Urothelium cell line (cell line): Measurements from ENCODE around the gene GPR42.
"Not testable (repeated sequence)": the region's sequence is repeated elsewhere in the genome, so short reads cannot be mapped to it uniquely, and the experiment has no call there.

Experiments used
- DNase-seq: peaks from one replicate; pipeline ENCODE4 v3.0.0; 2011; ENCODE audit warnings: low spot score, mixed read lengths
- FAIRE-seq: peaks from 2 replicates; lab custom pipeline; 2011; peaks lifted over from hg19 to GRCh38; lab: Jason Lieb, UNC

The GPR42 gene

DNA sequence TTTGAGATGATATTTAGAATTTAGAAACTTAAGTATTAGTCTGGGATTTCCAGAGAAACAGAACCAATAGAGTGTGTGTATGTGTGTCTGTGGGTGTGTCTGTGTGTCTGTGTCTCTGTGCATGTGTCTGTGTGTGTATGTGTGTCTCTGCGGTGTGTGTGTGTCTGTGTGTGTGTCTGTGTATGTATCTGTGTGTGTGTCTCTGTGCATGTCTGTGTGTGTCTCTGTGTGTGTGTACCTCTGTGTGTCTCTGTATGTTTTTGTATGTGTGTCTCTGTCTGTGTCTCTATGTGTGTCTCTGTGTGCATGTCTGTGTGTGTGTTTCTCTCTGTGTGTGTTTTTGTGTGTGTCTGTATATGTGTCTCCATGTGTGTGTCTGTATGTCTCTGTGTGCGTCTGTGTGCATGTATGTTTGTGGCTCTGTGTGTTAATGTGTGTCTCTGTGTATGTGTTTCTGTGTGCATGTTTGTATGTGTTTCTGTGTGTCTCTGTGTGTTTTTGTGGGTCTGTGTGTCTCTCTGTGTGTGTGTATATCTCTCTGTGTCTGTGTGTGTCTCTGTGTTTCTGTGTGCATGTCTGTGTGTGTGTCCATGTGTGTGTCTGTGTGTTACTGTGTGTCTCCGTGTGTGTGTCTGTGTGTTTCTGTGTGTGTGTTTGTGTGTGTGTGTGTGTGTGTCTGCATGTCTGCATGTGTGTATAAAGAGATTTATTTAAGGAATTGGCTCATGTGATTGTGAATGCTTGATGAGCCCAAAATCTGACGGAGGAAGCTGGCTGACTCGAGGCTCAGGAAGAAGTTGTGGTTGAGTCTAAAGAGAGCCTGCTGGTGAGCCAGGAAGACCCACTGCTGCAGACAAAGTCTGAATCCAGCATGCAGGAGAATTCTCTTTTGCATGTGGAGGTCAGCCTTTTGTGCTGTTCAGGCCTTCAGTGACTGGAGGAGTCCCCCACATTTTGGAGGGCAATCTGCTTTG lies 22.2 kb downstream of the GPR42 start:
- FAIRE-seq = peak; percentile 27
- DNase-seq = no peak

DNA sequence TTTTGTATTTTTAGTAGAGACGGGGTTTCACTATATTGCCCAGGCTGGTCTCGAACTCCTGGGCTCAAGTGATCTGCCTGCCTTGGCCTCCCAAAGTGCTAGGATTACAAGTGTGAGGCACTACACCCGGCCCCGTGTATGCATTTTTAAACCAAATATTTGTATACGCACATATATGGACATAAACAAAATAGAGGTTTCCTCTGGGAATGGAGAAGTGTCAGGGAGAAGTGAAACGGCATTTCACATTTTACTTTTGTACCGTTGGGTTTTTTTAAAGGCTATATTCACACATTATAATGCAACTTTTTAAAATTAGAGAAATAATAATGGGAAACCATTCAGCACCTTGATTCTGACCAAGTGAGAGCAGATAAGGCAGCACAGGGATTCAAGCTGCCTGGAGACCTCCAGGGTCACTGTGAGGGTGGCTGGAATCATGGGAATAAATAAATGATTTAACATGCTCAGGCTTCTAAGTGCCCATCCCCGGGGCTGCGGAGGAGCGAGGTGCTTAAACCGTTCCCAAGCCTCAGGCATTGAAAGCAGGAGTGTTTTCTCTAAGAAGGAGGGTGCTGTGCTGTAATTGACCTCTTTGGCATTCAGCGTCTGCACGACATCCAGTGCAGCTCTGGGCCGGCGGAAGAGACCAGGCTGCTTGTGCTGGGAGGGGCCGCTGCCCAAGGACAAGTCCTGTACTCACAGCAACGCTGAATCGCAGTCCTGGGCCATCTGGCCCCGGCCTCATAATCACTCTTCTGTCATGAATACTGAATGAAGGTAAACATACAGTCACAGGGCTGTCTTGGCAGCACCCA lies 24.7 kb downstream of the GPR42 start:
- no peak for DNase-seq
- no peak for FAIRE-seq

DNA sequence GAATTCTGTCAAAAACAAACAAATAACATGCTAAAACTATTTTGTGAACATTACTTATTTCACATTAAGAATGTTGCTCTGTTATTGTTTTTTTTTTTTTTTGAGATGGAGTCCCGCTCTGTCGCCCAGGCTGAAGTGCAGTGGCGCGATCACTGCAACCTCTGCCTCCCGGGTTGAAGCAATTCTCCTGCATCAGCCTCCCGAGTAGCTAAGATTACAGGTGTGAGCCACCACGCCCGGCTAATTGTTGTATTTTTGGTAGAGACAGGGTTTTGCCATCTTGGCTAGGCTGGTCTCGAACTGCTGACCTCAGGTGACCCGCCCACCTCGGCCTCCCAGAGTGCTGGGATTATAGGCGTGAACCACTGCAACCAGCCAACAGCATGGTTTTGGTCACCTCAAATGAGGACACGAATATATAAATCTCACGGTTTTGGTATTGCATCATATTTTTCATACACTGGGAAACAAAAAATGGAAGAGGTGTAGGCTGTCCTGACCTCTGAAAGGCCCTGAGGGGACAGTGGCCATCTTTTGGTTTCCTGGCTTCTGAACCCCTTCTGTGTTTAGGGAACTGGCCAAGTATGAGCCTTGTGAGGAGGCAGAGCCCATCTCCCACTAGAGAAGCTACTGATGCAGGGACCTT lies 25.5 kb downstream of the GPR42 start:
- FAIRE-seq = no peak
- no peak for DNase-seq

DNA sequence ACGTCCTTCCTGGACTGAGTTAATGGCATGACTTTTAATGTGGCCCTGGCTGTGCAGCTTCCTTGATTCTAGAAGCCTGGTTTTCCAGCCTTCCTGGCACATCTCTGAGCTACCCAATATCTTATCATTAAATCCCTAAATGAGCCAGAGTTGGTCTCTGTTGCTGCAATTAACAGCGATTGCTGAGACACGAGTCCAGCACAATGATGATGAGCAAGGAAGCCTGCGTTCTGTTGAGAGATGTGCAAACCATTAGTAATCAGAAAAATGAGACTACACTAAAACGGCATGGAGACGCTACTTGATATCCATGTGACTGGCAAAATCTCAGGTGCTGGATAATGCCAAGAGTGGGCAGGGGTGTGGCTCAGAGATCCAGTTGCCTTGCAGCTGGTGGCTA lies 26.2 kb downstream of the GPR42 start:
- no peak for DNase-seq
- no peak for FAIRE-seq

DNA sequence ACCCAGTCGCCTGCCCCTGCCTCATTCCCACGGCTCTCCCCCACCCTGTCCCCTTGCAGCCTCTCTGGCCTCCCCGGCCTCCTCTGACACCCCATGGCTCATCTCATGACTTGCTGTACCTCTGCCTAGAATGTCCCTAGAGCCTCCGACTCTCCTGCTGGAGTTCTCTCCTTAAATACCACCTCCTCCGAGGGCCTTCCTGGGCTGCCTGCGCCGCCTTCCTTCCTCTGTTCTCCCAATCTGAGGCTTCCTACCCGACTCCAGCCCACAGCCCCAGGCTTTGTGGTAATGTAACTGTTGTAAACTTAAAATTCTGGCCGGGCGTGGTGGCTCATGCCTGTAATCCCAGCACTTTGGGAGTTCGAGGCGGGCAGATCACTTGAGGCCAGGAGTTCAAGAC lies 27.7 kb downstream of the GPR42 start:
- no peak for DNase-seq
- no peak for FAIRE-seq

DNA sequence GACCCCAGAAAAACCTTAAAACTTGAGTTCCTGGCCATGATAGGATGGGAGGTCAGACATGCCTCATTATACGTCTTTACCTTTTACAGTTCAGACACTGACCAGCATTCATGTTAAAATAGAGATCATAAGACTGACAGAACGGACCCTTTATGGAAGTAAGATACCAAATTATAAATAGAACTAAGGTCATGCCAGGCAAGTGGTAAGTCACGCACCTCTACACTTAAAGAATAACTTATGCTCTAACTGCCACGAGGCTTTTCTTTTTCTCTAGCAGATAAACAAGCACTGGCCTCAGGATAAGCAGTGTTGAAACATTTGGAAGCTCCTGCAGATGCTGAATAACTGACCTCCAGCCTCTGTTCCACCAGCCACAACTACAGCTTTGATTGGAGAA lies 28.4 kb downstream of the GPR42 start:
- FAIRE-seq = no peak
- no peak for DNase-seq

DNA sequence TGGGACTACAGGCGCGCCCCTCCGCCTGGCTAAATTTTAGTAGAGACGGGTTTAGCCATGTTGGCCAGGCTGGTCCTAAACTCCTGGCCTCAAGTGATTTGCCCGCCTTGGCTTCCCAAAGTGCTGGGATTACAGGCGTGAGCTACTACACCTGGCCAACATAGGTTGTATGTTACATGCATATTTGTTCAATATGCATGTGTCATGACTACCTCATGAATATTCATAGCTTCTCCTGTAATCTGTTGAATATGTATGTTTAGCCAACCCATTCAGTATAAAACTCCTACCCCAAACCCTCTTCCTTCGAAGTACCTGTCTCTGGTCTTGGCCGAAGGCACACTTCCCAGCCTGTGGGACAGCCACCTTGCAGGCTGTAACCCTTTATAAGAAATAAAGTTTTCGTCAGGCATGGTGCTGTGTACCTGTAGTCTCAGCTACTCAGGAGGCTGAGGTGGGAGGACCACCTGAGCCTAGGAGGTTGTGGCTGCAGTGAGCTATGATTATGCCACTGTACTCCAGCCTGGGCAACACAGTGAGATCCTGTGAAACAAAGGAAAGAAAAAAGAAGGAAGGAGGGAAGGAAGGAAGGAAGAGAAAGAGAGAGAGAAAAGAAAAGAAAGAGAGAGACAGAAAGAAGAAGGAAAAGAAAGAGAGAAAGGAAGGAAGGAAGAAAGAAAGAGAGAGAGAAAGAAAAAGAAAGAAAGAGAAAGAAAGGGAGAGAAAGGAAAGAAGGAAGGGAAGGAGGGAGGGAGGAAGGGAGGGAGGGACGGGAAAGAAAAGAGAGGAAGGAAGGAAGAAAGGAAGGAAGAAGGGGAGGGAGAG lies 29.3 kb downstream of the GPR42 start:
- FAIRE-seq (no peak), DNase-seq (no peak)

DNA sequence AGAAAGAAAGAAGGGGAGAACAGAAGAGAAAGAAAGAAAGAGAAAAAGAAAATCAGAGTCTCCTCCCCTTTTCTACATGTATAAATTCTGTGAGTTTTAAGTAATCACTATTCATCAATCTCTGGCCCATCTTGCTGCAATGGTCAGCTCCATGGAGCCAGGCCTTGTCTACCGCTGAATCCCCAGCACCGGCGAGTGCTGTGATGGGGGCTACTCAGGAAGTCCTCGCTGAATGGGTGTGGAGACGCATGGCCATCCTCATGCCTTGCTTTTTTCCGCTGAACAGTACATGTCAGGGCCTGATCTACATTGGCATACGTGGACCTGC lies 29.9 kb downstream of the GPR42 start:
- DNase-seq = no peak
- FAIRE-seq = no peak

DNA sequence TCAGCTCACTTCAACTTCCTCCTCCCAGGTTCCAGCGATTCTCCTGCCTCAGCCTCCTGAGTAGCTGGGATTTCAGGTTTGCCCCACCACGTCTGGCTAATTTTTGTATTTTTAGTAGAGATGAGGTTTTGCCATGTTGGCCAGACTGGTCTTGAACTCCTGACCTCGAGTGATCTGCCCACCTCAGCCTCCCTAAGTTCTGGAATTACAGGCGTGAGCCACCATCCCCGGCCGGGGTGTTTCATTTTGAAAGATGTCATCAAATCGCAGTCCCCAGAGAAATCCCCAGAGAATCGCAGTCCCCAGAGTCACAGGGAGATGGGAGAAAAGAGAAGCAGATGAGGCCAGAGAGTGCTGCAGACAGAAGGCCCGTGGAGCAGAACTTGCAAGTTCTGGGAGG lies 30.5 kb downstream of the GPR42 start:
- FAIRE-seq = not testable (repeated sequence)

DNA sequence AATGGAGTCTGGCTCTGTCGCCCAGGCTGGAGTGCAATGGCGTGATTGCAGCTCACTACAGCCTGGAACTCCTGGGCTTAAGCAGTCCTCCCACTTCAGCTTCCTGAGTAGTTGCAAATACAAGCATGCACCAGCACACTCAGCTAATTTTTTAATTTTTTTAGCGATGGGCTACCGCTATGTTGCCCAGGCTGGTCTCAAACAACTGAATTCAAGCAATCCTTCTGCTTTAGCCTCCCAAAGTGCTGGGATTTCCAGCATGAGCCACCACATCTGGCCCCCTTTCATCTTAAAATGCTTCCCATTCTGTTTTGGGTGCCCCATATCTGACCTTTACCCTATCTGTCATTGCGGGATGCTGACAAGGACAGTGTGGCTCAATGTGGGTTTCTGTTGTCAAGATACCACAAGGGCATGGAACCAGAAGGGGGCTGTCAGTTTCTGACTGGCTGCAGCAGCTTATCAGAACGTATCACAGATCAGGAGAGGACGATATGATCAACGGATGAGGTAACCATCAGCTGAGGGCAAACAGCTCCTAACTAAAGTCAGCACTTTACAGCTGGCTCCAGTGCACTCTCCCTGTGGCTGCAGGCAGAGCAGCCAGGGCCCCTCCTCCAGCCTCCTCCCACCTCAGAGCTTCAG lies 32.4 kb downstream of the GPR42 start:
- no peak for FAIRE-seq
- no peak for DNase-seq

More for the DNA sequence above, 30.5 kb downstream of the GPR42 start:
- DNase-seq = not testable (repeated sequence)

DNA sequence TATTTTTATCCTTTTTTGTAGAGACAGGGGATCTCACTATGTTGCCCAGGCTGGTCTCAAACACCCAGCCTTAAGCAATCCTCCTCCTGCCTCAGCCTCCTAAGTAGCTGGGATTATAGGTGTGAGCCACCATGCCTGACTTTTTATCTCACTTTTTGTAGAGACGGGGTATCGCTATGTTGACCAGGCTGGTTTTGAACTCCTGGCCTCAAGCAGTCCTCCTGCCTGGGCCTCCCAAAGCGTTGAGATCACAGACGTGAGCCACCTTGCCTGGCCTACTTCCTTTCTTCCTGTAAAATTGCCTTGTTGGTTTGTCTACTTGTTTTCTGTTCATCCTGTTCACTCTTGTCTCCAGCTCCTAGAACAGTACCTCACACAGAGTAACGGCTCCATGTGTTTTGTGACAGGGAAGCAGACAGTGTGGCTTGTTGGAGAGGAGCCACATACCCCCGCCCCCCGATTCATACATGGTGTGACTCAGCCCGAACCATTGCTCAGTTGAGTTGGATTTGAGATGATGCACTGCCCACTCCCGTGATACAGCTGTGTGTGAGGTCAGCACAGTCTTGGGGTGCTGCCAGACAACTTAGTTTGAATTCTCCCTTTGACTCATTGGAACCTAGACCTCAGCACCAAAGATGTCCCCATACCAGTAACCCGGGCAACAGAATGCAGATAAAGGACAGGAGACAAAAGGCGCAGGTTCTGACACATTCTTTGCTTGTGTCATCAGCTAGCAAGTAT lies 34.2 kb downstream of the GPR42 start:
- DNase-seq (peak; percentile 91), FAIRE-seq (peak; percentile 93)

DNA sequence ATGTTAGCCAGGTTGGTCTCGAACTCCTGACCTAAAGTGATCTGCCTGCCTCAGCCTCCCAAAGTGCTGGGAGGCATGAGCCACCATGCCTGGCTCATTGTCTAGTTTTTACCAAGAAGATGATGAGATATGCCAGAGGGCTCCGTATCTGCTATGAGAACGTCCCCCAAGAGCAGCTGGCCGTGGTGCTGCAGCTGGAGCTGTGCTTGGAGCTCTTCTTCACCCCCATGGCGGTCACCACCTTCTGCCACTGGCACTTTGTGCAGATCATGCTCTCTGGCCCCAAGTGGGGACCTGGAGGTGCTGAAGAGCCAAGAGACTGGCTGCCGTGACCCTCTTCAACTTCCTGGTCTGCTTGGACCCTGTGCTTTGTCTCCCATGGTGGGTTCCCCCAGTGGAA lies 36.8 kb downstream of the GPR42 start:
- DNase-seq (no peak), FAIRE-seq (no peak)

DNA sequence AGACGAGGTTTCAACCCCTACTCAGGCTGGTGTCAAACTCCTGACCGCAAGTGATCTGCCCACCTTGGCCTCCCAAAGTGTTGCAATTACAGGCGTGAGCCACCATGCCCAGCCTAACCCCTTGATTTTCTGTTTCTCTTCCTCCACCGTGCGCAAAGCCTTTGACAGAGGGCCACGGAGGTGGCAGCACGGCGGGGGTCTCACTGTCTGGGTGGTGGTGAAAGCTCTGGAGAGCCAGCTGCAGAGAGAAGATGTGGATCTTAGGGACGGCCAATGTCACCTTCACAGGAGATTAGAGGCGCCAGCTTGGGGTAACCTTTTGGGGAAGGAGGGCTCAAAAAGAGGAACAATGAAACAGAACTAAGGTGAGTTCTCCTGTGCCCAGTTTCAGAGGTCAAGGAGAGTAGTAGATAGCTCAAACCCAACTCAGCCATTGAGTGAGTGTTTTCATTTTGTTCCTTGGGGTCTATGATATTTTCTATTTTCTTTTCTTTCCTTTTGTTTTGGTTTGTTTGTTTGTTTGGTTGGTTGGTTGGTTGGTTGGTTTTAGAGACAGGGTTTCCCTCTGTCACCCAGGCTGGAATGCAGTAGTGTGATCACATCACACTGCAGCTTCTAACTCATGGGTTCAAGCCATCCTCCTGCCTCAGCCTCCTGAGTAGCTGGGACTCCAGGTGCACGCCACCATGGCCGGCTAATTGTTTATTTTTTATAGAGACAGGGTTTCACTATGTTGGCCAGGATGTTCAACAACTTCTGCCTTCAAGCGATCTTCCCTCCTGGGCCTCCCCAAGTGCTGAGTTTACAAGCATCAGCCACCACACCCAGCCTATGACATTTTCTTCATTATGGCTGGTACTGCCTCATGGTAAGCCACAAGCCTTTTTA lies 37.7 kb downstream of the GPR42 start:
- FAIRE-seq = no peak

DNA sequence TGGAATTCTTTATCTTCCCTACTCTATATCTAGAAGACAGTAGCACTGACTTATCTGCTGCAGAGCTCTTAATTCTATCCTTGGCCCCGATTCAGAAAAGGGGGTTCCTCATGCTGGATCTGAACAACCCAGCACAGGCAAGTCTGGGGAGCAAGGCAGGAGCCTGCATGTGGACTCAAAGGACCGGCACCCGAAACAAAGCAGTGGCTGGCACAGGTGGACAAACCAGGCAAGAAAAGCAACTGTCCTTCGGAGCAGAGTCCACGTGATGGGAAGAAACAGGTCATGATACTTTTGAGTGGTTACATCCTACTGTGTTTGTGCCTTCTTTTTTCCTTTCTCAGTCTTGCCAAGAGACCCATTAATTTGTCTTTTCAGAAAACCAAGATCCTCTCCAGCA lies 38.3 kb downstream of the GPR42 start:
- no peak for FAIRE-seq
- no peak for DNase-seq

More for the DNA sequence above, 37.7 kb downstream of the GPR42 start:
- DNase-seq = no peak

DNA sequence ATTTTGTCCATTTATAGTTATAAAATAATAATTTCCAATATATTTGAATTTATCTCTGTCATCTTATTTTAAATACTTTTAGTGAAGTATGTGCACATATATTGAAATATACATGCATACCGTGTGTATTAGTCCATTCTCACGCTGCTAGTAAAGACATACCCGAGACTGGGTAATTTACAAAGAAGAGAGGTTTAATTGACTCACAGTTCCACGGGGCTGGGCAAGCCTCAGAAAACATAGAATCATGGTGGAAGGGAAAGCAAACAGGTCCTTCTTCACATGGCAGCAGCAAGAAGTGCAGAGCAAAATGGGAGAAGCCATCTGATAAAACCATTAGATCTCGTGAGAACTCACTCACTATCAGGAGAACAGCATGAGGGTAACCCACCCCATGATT lies 39.6 kb downstream of the GPR42 start:
- FAIRE-seq (no peak), DNase-seq (no peak)

DNA sequence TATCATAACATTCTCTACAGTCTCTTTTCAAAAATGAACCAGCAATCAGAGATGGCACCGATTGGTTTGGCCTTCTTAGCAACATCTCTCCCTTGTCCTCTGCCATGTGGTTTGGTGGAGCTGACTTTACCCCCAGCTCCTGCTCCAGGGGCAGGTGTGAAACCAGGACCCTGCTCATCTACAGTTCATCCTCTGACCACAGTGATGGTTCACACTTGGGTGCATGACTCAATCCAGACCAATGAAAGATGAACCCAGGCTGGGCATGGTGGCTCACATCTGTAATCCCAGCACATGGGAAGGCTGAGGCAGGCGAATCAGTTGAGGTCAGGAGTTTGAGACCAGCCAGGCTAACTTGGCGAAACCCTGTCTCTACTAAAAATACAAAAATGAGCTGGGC lies 43.6 kb downstream of the GPR42 start:
- no peak for FAIRE-seq
- DNase-seq = no peak

DNA sequence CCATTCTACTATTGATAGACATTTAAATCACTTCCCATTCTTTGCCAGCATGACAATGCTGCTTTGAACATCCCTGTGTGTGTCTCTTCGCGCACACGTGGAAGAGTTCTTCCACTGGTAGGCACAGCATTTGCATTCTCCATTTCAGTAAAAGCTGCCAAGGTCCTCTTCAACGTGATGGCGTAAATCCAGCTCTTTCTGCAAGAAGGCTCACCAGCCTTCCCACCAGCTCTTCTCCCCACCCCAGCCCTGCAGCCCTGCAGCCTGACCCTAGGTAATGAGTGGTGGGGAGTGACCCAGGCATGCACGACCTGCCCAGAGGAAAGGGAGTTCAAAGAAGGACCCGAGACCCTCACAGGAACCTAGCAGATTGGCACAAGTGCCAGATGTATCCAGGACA lies 45.5 kb downstream of the GPR42 start:
- DNase-seq (no peak), FAIRE-seq (no peak)

DNA sequence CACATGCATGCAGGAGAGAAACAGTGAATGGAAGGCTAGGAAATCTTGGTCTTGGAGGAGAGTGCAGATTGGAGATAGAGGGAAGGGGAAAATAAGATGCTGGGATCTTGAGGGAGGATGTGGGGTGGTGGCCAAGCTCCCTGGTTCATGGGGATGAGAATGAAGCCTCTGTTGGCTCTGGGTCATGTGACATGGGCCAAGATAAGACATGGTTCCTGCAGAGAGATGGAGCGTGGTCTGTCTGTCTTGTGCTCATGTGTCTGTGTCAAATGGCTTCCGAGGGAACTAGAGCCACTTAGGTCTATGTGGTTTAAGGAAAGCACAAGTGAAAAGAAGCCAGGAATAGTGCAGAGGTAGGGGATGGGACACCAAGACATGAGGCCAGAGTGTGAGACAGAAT lies 46.4 kb downstream of the GPR42 start:
- FAIRE-seq (no peak), DNase-seq (no peak)
